Stimulated activated CD8-positive, alpha-beta memory T cell treated with anti-CD3 and anti-CD28 coated beads, Interleukin-12 subunit alpha, Interleukin-12 subunit beta, amount 100 ng/mL, for 1 hour (primary cell): ENCODE data around the gene ADIPOR2.
A peak's percentile ranks its signal among the peaks of the same experiment; 100 is the strongest.

ENCODE experiments used
- DNase-seq: peaks from one replicate; pipeline ENCODE4 v3.0.0-alpha.2; 2020; ENCODE audit warnings: low read depth

The ADIPOR2 gene

DNA sequence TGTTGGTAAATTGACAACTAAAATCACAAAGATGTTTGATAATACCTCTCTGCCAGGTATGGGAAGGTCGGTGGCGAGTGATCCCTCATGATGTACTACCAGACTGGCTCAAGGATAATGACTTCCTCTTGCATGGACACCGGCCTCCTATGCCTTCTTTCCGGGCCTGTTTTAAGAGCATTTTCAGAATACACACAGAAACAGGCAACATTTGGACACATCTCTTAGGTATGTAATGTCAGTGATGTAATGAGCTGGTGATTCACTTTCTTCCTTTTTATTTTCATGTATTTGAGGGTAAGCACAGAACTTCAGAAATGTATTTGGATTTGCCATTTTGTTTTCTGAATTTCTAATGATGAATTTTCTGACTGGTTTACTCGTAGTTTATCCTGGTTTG lies 86.9 kb downstream of the ADIPOR2 start:
- no peak for DNase-seq

DNA sequence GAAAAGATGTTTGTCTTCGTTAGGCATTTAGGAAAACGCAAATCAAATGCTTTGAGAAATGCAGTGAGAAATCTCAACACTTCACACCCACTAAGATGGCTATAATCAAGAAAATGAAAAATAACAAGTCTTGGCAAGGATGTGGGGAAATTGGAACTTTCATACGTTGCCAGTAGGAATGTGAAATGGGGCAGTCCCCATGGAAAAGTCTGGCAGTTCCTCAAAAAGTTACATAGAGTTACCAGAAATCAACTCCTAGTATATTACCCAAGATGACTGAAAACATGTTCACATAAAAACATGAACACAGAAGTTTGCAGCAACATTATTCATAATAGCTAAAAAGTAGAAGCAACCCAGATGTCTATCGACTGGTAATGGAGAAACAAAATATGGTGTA lies 88.0 kb downstream of the ADIPOR2 start:
- DNase-seq, result no peak

GRCh38 chr12:1779783-1780182 lies 88.9 kb downstream of the ADIPOR2 start:
- no peak for DNase-seq

GRCh38 chr12:1781772-1782171 lies 90.9 kb downstream of the ADIPOR2 start:
- no peak for DNase-seq

DNA sequence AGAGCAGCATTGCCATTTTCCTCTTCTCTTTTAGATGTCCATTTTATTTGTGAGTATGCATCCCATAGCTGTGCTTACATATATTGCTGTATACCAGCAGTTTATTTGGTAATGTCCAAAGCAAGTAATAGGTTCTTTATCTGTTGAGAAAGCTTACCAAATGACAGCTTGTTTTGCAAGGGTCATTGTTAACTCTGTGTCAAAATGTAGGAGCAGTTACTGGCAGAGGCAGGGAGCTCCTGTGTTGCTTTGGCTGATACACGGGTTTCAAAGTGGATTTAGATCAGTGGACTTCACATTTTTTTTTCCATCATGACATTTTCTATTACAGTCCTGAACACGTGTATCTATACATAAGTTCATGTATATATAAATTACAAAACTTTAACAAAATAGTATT lies 91.3 kb downstream of the ADIPOR2 start:
- no peak for DNase-seq

GRCh38 chr12:1787714-1788113 lies 96.8 kb downstream of the ADIPOR2 start:
- DNase-seq, result no peak

DNA sequence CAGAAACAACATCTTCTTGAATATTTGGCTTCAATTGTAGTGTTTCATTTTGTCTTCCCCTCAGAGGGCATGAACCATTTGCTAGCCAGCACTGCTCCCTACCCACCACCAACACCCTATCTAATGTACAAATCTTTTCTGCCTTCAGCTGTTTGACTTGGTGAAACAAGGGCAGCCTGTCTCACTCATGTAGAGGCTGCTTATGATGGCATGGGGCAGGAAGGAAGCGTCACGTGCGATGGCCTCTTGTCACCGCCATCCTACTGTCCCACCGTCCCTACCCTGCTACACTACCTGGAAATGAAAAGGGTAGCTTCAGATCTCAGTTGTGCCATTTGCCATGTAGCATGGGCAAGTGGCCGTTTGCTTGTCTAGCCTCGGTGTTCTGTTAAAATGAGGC lies 99.6 kb downstream of the ADIPOR2 start:
- DNase-seq, result no peak

DNA sequence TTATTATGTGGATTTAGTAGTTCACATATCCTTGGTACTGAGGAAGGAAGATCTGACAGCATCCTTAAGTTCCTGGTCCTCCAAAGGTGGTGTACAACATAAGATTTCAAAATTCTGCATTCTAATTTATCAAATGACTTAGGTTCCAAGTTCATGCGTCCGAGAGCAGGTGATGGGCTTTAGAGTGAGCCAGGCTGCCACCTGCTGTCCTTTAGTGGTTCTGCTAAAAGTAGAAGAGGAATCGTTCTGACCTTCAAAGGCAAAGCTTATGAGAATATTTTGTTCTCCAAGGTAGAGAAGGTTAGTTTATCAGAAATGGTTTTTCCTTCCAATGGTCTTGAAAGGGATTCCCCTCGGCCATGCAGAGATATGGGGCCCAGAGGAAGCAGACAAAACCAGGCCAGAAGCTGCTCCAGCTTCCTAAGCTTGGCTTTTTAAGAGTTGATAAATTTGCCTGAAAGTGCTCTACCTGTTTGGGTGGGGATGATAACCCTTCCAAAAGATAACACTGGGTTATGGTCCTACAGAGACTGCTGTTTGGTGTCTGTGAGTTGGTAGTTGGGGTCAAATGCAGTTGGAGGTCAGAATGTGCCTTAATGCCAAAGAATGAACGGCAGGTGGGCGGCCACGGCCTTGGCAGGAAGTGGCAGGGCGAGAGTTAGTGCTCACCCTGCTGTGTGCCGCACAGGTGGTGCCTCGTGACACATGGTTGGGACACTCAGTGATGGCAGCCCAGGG lies 100.4 kb downstream of the ADIPOR2 start:
- DNase-seq, result peak; percentile 59

- DNase-seq, result no peak
These were observed 101.5 kb downstream of the ADIPOR2 start for GRCh38 chr12:1792406-1792805.

GRCh38 chr12:1793426-1794210 lies 102.7 kb downstream of the ADIPOR2 start:
- DNase-seq, result no peak

DNA sequence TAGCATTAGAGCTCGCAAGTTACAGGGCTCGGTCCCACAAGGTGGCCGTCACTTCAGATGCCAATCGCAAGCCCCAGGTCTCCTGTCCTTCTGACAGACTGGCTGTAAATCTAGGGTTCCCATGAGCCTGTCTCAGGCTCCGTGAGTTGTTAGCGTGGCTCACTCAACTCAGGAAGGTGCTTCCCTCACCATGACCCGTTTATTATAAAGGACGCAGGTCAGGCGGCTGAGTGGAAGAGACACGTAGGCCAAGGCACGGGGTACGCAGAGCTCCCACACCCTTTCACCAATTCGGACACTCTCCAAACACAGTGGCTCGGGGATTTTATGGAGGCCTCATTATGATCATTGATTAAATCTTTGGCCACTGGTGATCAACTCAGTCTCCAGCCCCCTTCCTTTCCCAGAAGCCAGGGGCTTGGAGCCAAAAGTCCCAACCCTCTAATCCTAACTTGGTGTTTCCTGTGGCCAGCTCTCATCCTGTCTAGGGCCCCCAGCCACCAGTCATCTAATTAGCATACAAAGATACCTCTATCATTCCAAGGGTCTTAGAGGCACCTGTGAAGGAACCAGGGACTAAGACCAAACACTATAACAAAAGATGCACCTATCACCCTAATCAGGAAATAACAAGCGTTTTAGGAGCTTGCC lies 103.7 kb downstream of the ADIPOR2 start:
- DNase-seq, result no peak

DNA sequence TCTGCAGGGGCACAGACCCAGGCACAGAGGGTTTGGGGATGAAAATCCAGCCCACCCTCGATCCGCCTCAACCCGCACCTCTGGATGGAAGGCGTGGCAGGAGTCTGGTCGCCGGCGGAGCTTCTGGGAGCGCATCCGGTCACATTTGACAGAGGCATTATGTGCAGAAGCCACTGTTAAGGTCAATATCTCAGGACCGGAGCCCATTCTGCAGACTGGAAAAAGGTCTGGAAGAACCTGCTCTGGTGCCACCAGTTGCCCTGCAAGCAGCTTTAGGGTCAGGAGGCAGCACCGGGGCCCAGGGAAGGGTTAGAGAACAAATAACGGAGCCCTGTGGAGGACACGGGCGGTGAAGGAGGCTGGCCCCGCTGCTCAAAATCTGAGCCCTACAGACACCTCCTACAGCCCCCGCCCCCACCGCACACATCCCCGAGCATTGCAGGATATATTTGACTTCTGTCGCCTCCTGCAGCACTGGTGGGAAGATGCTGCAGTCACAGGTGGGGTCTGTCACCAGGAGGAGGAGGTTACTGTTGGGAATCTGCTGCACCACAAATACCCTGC lies 104.4 kb downstream of the ADIPOR2 start:
- no peak for DNase-seq

- peak; percentile 86 for DNase-seq
These were observed 105.1 kb downstream of the ADIPOR2 start for GRCh38 chr12:1795785-1796514.

- peak; percentile 17 for DNase-seq
These were observed 105.7 kb downstream of the ADIPOR2 start for GRCh38 chr12:1796515-1797010.

GRCh38 chr12:1797011-1797901 lies 106.4 kb downstream of the ADIPOR2 start:
- DNase-seq, result no peak

DNA sequence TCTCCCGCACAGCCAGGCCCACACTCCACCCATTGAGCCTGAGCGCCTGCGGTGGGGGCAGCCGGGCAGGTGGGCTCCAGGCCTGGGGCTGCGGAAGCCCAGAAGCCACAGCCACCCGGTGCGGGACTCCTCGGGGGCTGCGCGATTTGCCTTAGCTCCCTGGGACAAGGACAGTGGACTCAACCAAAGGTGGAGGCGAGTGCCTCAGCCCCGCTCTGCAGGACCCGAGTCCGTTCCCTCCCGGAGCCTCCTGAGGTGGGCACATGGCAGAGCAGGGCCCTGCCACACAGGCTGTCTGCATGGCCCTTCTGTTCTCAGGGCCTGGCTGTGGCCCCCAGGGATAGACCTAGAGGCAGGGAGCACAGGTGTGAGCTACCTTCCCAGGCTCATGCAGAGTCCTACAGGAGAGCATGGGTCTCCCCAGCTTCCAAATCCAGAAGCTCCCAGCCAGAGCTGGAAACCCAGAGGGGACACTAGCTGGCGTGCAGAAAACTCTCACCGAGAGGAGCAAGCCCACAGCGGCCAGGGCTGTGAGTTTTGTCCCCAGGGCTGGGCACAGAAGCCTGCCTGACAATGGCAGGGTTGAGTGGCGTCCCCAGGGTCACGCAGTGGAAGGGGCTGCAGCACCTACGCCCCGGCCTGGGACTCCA lies 107.2 kb downstream of the ADIPOR2 start:
- no peak for DNase-seq

DNA sequence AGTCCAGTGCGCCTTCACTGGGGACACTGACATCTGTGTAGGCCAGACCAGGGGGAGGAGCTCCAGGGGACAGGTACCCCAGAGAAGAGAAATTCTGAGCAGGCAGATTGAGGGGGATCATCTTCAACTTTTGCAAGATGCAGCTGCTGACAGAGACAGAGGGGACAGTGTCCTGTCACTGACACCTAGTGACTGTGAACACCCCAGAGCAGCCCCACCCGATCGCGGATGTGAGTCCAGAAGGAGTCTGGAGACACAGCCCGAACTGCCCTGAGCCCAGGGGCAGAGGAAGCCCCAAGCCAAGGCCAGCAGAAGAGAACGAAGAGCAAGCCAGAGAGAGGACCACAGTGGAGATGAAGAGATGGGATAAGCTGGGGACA lies 107.8 kb downstream of the ADIPOR2 start:
- DNase-seq, result no peak

DNA sequence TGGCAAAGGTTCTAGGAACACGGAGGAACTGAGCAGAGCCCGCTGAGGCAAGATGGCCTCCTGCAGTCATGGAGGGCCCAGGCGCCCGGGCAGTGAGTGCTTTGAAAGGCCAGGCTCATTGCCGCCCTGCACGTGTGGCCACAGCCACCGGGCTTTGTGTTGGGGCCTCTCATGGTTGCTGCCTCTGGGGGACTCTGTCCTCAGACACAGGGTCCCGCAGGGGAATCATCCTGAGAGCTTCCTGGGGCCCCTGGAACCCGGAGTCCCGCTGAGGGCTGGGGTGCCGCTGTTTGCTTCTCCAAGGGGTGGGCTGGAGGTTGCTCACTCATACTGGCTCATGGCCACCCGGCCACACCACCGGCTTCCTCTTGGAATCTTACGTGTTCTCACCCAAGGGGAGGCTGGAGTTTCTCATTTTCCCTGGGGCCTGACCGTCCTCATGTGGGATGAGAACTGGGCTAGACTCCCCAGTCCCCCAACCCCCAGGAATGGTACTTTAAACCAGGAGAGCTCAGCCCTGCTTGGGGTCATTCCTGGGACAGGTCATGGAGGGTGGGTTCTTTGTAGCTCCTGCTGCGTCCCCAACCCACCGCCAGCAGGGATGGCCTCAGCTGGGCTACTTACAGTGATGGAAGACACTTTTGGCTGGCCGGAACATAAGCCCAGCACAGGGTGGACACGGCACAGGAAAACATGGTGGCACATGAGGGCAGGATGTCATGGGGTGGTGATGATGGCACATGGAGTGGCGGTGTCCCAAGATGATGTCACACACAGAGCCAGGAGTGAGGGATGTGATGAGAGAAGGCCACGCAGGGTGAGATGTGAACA lies 108.4 kb downstream of the ADIPOR2 start:
- no peak for DNase-seq

DNA sequence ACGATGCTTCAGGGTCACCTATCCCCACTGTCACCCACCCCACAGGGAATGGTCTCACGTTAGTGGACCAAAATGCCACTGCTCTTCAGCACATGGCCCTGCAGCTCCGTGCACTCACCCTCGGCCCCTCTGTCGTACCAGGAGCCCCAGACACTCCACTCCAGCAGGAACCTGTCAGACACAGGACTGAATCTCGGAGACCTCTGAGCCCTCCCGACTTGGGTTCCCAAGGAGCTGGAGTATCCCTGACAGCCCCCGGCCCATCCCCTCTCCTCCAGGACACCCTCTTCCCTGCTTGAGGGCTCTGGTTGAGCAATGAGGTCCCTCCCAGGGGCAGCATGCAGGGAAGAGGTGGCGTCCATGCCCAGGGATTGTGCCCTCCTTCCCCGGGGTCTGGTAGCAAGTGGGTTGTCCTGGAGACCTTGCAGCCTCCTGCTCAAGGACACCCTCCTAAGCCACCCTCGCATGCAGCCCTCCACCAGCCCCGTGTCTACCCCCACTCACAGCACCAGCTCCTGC lies 109.1 kb downstream of the ADIPOR2 start:
- no peak for DNase-seq
